H1 (cell line): Measurements from ENCODE around the gene ESRP2. TPM values are rescaled to one million over a fixed set of nuclear protein-coding genes. Genes with fewer than 3 reads are reported as not detected.

Experiments
- BACH1 ChIP-seq: IDR thresholded peaks from 2 replicates; pipeline ENCODE4 v1.6.1; 2012; ENCODE audit warnings: low read length, improper control_type of control experiment
- CHD7 ChIP-seq: fragments of 300-600 bp; sonication (generic); IDR thresholded peaks from 2 replicates; pipeline ENCODE4 v1.7.1; 2012; ENCODE audit warnings: low read length, moderate library complexity, mild to moderate bottlenecking, inconsistent platforms; ENCODE audit not compliant: insufficient replicate concordance
- NANOG ChIP-seq: IDR thresholded peaks from 2 replicates; pipeline ENCODE4 v1.6.1; 2011; ENCODE audit warnings: low read length, low read depth, mild to moderate bottlenecking, inconsistent platforms; ENCODE audit not compliant: insufficient read depth, poor library complexity, severe bottlenecking
- PHF8 ChIP-seq: fragments of 200-600 bp; sonication (generic); conservative IDR thresholded peaks from 2 replicates; pipeline ENCODE4 v1.7.1; 2012; ENCODE audit warnings: low read depth, mild to moderate bottlenecking, inconsistent platforms, low read length, moderate library complexity
- POLR2A ChIP-seq, 2 experiments: IDR thresholded peaks; 1 replicate in 1 of 2; 2 replicates in 1 of 2; pipeline ENCODE4 v1.6.1; 2011; ENCODE audit warnings: low read depth in 2 of 2, low read length in 2 of 2, mild to moderate bottlenecking in 2 of 2; ENCODE audit errors: control extremely low read depth in 1 of 2
- SAP30 ChIP-seq: fragments of 300-600 bp; sonication (generic); IDR thresholded peaks from 2 replicates; pipeline ENCODE4 v1.7.1; 2012; ENCODE audit warnings: low read length, moderate library complexity, mild to moderate bottlenecking, inconsistent platforms; ENCODE audit not compliant: insufficient read depth, insufficient replicate concordance
- TAF1 ChIP-seq: IDR thresholded peaks from 2 replicates; pipeline ENCODE4 v1.6.1; 2011; ENCODE audit warnings: mild to moderate bottlenecking, low read depth, low read length
- polyA plus RNA-seq, 7 experiments: library from polyadenylated mRNA; depleted of rRNA in 3 of 7; stranded (reverse) in 5 of 7; unstranded in 2 of 7; fragments of >200 nt in 5 of 7; fragments of 200-250 nt in 2 of 7; gene quantifications; 1 replicate in 5 of 7; 2 replicates in 1 of 7; 4 replicates in 1 of 7; pipeline versions ENCODE4 v1.2.1 to v1.2.3, GENCODE V29; 2011 to 2013; ENCODE audit warnings: missing spikeins in 2 of 7, mixed read lengths in 2 of 7
- total RNA-seq: library from RNA; stranded (reverse); fragmentation: NEBNext Ultra II Directional; extraction: Animal tissue kit (Norgen Biotek cat#: 25700); gene quantifications from 2 replicates; pipeline ENCODE4 v1.2.1, GENCODE V29; 2021
- TF ChIP-seq, protein P1 (sequence below): IDR thresholded peaks from 2 replicates; pipeline ENCODE4 v1.6.1; 2011; ENCODE audit warnings: low read depth, mild to moderate bottlenecking, low read length; ENCODE audit not compliant: insufficient read depth
- TF ChIP-seq, protein P2 (sequence below): IDR thresholded peaks from 2 replicates; pipeline ENCODE4 v1.6.1; 2012; ENCODE audit warnings: inconsistent platforms

The ESRP2 gene
- total and polyA plus RNA-seq, 2 of the 8 experiments (the other 6 are each of a cell fraction or from before 2014, with no cell fraction given): 35.1 to 45.8 TPM

- TF ChIP-seq SAP30: no peak
- 0 out of 2 replicates have a peak, but pooled peaks have one; percentile 45 for TF ChIP-seq BACH1
- TF ChIP-seq, protein P1, sequence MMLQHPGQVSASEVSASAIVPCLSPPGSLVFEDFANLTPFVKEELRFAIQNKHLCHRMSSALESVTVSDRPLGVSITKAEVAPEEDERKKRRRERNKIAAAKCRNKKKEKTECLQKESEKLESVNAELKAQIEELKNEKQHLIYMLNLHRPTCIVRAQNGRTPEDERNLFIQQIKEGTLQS: peak; percentile 71; the same call in 1 of the 2 replicates
- TF ChIP-seq CHD7: no peak
- TF ChIP-seq, protein P2, sequence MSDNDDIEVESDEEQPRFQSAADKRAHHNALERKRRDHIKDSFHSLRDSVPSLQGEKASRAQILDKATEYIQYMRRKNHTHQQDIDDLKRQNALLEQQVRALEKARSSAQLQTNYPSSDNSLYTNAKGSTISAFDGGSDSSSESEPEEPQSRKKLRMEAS: peak; percentile 71; the same call in 1 of the 2 replicates
- TF ChIP-seq NANOG: no peak
- TF ChIP-seq TAF1: peak; percentile 68; the same call in 1 of the 2 replicates
- TF ChIP-seq PHF8: 0 out of 2 replicates have a peak, but pooled peaks have one; percentile 31
- TF ChIP-seq POLR2A (IDR thresholded peaks at IDR 0.05; ENCODE audit: control extremely low read depth in 1 of 2, low read depth in 2 of 2, low read length in 2 of 2): peak; percentile 27 to 67; a peak in 2 of 3 replicates
Measured at GRCh38 chr16:68236137-68236825, 354 bp upstream of the ESRP2 start (continued).
